Pons (tissue), 1 donor: ENCODE measurements around the gene DNAH14.
"Not testable (repeated sequence)": the region's sequence is repeated elsewhere in the genome, so short reads cannot be mapped to it uniquely, and the experiment has no call there.

Experiments used
- DNase-seq: peaks from one replicate; pipeline ENCODE4 v3.0.0-alpha.2; 2016; ENCODE audit warnings: low spot score

DNAH14 gene

DNA sequence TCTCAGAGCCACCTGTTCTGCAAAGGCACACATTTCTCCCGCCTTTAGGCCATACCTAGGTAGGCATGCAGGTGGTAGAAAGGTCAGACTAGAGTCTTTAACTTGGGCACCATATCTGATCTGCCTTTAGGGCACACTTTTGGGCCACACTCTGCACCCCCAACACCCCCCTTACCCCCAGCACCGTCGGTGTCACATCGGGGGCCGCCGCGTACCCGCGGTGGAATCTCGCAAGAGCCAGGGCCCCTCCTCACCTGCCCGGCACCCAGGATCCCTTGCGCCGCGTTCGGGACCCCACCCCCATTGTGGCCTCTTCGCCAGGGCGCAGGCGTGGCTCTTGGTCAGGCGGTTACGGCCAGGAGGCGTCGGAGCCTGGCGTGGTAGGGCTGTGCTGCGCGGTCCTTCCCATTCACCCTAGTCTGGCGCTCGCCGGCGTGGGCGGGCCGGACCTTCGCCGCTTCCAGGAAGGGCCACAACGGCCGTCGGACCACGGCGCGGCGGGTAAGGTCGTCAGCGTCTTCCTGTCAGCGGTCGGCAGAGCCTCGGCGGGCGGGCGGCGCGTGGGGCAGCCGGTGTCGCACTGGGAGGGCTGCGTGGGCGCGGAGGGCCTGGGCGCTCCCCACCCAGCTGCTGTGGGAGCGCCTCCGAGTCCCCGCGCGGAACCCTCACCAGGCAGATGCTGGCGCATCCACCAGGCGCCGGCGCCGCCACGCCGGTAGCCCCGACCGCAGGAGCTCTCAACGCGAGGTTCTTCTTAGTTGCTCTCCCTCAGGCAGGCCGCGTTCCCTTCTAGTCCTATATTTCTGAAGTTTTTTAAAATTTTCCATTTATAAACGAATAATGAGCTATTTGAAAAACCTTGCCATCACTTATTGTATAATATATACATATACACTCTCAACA is at the start of gene DNAH14:
Gene DNAH14, plus strand, starts transcription at position 341 of the 903 bp plus-strand sequence. CDS start 23,028 bp downstream, outside the sequence.
- no peak for DNase-seq

DNA sequence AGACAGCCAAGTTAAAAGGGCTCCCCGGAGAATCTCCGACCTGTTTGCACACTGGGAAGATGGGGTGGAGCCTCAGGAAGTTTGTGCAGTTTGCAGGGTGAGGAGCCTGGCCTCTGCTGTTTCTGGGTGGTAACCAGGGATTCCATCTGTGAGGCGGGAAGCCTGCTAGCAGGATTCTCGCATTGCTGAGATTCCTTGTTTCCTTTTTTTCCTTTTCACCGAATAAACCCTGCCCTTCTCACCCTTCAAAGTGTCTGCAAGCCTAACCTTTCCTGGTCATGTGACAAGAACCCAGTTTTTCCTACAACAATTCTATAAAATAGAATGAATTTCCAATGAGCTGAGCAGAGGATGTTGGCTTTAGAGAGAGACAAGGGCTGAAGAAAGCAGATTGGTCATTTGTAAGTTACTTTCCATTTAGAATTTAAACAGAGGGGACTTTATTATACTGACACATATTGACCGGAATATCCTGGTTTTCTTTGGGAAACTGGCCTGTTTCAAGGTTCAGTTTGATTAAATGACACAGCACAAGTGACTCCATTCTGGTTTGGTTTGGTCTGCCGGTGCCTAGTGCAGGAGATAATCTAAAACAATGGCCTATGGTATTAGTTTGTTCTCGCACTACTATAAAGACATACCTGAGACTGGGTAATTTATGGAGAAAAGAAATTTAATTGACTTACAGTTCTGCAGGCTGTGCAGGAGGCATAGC is 48.7 kb upstream of the DNAH14 start:
- no peak for DNase-seq

DNA sequence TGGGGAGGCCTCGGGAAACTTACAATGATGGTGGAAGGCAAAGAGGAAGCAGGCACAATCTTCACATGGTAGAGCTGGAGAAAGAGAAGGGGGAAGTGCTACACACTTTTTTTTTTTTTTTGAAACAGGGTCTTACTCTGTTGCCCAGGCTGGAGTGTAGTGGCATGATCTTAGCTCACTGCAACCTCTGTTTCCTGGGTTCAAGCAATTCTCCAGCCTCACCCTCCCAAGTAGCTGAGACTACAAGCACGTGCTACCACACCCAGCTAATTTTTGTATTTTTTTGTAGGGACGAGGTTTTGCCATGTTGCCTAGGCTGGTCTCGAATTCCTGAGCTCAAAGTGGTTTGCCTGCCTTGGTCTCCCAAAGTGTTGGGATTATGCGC is 48.2 kb upstream of the DNAH14 start:
- not testable (repeated sequence) for DNase-seq

GRCh38 chr1:224881762-224882211 is 47.7 kb upstream of the DNAH14 start:
- DNase-seq = no peak

DNA sequence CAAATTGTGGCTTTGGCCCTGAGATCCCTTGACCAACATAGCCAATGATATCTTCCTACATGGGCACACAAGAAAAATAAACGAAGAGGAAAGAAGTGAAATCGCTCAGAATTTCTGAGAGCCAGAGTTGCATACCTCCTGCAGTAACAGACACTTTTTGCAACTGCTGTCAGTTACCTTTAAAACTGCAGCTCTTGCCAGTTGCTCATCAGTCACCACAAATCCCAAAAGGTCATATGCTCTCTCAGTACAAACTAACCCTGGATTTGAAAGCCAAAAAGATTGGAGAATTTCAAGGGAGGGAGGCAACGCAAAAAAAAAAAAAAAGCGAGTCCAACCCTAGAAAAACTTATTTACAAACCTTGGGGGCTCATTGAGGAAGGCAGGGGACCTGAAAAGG is 47.2 kb upstream of the DNAH14 start:
- no peak for DNase-seq

GRCh38 chr1:224883091-224883490 is 46.4 kb upstream of the DNAH14 start:
- DNase-seq = no peak

- DNase-seq = no peak
These were observed 45.1 kb upstream of the DNAH14 start for GRCh38 chr1:224884361-224884801.

DNA sequence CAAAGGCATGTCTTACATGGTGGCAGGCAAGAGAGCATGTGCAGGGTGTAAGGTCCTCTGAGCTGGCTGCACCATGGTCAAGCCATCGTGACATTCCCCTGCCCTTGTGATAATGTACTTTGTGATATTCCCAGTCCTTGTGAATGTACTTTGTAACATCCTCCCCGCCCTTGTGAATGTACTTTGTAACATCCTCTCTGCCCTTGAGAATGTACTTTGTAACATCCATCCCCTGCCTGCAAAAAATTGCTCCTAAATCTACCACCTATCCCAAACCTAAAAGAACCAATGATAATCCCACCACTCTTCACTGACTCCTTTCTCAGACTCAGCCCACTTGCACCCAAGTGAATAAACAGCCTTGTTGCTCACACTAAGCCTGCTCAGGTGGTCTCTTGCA is 44.1 kb upstream of the DNAH14 start:
- not testable (repeated sequence) for DNase-seq

GRCh38 chr1:224894915-224895314 is 34.6 kb upstream of the DNAH14 start:
- DNase-seq = no peak

GRCh38 chr1:224896130-224896781 is 33.2 kb upstream of the DNAH14 start:
- DNase-seq = no peak

DNA sequence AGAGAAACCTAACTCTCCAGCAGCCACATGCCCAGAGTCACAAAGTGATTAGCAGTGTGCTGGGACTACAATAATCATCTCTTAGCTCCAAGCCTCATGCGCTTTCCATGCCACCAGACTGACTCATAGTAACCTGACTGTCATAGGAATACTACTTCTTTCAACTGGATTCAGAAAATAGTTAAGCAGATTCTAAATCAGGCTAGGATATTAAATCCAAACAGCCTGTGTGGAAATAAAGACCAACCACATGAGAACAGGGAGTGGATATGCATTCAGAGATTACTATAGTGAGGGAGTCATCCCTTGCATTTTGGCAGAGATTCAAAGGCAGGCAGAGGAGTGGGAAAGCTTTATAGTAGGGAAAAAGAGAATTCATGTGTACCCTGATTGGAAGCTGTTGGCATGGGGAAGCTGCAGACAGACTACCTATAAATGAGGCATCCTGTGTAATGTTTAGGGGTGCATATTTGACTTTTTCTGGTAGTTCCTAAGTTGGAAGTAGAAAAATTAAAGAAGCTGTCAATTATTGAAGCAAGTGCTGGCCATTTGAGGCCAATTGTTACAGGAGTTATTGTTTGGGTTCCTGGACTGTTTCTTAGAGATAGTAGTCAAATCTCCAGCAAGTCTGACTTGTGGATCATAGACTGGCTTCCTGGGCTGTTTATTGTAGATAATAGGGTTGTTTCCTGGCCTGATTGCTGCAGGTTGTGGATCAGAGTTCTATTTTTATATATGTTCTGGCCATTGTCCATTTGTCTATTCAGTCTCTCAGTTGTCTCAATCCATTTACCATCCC is 31.7 kb upstream of the DNAH14 start:
- no peak for DNase-seq

DNA sequence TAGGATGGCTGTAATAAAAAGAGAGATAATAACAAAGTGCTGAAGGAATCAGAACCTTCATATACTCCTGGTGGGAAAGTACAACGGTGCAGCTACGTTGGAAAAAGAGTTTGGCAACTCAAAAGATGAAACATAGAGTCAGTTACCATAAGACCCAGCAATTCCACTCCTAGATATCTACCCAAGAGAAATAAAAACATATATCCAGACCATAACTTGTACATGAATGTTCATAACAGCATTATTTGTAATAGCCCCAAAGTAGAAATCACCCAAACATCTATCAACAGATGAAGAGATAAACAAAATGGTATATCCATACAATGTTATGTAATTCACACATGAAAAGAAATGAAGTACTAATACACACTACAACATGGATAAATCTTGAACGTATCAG is 30.5 kb upstream of the DNAH14 start:
- DNase-seq = no peak

DNA sequence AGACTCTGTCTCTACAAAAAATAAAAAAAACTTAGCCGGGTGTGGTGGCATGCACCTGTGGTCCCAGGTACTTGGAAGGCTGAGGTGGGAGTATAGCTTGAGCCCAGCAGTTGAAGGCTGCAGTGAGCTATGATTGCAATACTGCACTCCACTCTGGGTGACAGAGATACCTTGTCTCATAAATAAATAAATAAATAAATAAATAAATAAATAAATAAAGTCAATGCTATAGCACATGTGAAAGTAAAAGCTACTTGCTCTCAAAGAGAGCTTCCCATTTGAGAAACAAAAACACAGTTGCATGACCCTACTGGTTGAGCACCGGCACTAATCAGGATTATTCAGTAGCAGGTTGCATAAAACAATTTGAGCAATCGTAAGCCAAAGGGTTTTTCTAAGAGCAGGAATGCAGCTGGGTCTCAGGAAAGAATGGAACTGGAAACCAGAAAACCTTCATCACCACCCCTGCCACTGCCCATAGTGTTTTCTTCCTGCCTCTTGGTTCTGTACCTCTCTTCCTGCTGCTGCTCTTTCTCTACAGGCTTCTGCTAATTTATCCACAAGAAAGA is 29.3 kb upstream of the DNAH14 start:
- DNase-seq = no peak

DNA sequence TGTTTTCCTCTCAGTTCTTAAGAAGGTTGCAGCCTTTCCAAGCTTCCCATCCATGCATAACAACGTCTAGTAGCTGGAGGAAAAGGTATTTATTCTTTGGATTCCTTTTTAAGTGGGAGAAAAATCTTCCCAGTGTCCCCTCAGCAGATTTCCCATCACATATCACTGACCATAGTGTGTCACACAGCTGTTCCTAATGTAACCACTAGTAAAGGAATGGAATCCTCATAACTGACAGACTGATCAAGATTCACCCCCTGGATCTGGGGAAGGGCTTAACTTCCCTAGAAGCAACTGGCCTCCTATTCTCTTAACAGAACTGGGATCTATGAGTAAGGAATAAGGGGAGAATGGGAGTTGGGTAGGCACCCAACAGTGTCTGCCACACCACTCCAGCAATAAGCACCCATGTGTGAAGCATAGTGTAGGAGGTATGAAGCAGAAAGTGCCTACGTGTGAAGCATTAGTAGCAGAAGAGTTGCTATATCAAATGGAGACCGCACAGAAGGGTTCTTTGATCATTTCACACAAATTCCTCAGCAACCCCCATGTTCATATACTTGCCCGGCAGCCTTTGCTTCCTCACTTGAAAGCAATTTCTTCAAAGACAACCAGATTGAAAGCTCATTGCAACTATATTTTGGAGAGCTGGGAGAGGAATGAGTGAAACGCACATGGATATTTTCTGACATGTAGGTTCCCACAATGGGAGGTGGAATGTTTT is 28.2 kb upstream of the DNAH14 start:
- DNase-seq = no peak

DNA sequence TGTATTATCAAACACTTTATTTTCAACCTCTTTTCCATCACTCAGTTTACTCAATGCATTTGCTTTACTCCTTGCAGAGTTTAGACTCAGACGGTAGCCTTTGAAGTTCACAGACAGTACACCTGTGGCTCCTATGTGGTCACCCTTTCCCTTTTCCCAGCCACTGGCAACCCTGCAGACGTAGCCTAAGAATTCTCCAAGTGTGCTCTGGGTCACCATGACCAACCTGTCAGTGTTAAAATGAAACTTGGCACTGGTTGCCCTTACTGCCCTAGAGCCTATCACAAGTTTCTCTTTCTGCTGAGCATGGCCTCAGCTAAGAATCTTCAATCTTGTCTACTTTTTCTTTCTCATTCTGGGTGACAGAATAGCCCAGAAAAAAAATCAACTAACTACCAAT is 25.5 kb upstream of the DNAH14 start:
- no peak for DNase-seq

DNA sequence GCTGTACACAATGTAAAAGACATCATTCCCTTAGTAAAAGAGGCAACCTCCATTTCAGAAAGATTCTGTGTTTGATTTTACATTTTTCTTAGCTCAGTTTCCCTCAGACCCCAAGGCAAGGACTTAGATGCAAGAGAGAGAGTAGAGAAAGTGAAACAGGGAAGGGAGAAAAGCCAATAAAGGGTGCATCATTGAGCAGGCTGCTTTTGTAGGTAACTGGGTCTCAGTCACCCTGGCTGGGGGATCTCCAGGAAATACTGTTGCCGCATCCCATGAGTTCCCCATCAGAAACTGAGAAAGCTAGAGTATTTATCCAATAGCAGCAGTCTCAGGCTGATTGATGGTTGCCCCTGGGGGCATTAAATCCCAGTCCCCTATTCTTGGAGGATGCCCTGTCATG is 23.1 kb upstream of the DNAH14 start:
- DNase-seq = no peak

DNA sequence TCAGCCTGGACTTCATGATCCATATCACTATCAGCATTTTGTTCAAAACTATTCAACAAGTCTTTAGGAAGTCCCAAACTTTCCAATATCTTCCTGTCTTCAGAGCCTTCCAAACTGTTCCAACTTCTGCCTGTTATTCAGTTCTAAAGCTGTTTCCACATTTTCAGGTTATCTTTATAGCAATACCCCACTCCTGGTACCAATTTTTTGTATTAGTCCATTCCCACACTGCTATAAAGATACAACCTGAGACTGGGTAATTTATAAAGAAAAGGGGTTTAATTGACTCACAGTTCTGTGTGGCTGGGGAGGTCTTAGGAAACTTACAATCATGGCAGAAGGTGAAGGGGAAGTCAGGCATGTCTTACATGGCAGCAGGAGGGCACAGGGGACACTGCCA is 18.3 kb upstream of the DNAH14 start:
- no peak for DNase-seq

GRCh38 chr1:224914292-224914900 is 15.1 kb upstream of the DNAH14 start:
- DNase-seq = no peak

DNA sequence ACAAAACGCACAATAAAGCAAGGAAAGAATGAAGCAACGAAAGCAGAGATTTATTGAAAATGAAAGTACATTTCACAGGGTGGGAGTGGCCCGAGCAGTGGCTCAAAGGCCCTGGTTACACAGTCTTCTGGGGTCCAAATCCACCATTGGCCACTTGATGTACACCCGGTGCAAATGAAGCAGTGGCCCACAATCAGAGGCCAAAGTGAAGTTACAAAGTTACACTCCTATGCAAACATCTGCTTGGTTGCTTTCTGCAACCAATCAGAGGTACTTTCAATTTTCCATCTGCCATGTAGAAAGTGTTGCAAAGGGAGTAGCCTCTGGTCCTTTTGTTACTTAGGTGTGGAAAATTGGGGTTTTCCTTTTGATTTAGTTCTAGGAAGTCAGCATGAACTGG is 10.0 kb upstream of the DNAH14 start:
- no peak for DNase-seq

DNA sequence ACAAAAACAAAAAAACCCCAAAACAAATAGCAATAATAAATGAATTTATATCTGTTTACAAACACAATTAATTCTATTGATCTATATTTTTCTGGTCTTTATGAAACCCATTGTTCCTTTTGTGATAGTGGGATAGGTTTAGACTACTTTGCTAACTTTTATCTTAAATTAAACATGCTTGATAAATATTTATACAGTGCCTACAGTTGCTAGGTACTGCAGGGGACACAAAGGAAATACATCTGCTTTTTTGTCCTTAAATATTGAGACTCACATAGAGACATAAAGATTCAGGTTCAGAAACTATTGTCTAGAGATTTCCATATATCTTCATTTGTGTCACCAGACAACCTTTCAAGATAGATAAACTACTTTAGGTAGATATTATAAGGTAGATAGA is 8.5 kb upstream of the DNAH14 start:
- DNase-seq = no peak
